OCI-LY3 (cell line): Measurements from ENCODE around the gene TMEFF2.

Experiments used
- H2AFZ ChIP-seq: fragments of 200-600, 300-600 bp; shearing (Covaris generic); 2 replicates; pipeline ENCODE4 v1.6.0; 2014; ENCODE audit warnings: antibody characterized with exemption, low read depth, low read length
- H3K27ac ChIP-seq: fragments of 200-600, 300-600 bp; sonication (generic); 2 replicates; pipeline ENCODE4 v1.5.1; 2014; ENCODE audit warnings: mild to moderate bottlenecking, low read length, moderate library complexity, mixed read lengths
- H3K27me3 ChIP-seq: fragments of 200-600, 300-600 bp; sonication (generic); 2 replicates; pipeline ENCODE4 v1.6.1; 2014; ENCODE audit warnings: low read depth, low read length, mixed read lengths
- H3K36me3 ChIP-seq: fragments of 200-600, 300-600 bp; sonication (generic); replicated peaks from 2 replicates; pipeline ENCODE3; 2014; ENCODE audit warnings: low read depth, low read length, mixed read lengths
- H3K4me1 ChIP-seq: fragments of 300-600, 200-600 bp; sonication (generic); 2 replicates; pipeline ENCODE4 v1.6.1; 2014; ENCODE audit warnings: low read length, mixed read lengths
- H3K4me2 ChIP-seq: fragments of 200-600, 300-600 bp; sonication (generic); 2 replicates; pipeline ENCODE4 v1.6.1; 2014; ENCODE audit warnings: low read length, mixed read lengths
- H3K4me3 ChIP-seq: fragments of 300-600, 200-600 bp; sonication (generic); 2 replicates; pipeline ENCODE4 v1.5.1; 2014; ENCODE audit warnings: antibody characterized with exemption, mild to moderate bottlenecking, low read length, moderate library complexity
- H3K79me2 ChIP-seq: fragments of 300-600, 200-600 bp; shearing (Covaris generic); 2 replicates; pipeline ENCODE4 v1.6.1; 2014; ENCODE audit warnings: mild to moderate bottlenecking, low read length, mixed read lengths
- H3K9ac ChIP-seq: fragments of 300-600, 200-600 bp; shearing (Covaris generic); 2 replicates; pipeline ENCODE4 v1.6.0; 2014; ENCODE audit warnings: mild to moderate bottlenecking, low read length, moderate library complexity
- H3K9me3 ChIP-seq: fragments of 200-600, 300-600 bp; shearing (Covaris generic); 2 replicates; pipeline ENCODE4 v1.6.1; 2014; ENCODE audit warnings: low read length, mixed read lengths; ENCODE audit not compliant: insufficient read depth
- H4K20me1 ChIP-seq: fragments of 200-600, 300-600 bp; sonication (generic); 2 replicates; pipeline ENCODE4 v1.6.1; 2016; ENCODE audit warnings: low read length, mixed read lengths; ENCODE audit not compliant: insufficient read depth
- EZH2phosphoT487 ChIP-seq: fragments of 200-600 bp; shearing (Covaris generic); IDR thresholded peaks from 2 replicates; pipeline ENCODE4 v1.6.1; 2018; ENCODE audit warnings: antibody characterized with exemption, mixed run types, low read depth
- TF ChIP-seq, protein P1 (sequence below): fragments of 200-600, 300-600 bp; sonication (generic); IDR thresholded peaks from 2 replicates; pipeline ENCODE4 v1.5.1; 2014; ENCODE audit warnings: antibody characterized with exemption, low read length, low read depth

Gene TMEFF2

DNA sequence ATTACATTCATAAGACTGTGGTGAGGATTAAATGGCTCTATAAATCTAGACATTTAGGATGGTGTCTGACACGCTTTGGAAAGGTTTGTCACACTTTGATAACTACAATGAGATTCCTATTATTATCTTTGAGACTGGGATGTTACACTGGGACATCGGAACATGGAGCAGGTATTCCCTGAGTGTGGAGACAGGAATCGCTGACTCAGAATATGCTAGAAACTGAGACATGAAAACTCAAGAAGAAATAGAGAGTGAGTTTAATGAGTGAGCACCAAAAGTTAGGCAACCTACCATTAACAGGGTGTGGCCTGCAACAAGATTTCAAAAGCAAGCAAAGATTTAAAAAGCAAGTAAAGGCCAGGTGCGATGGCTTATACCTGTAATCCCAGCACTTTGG lies 145.4 kb downstream of the TMEFF2 start:
- no peaks in the 10 kb centered on the region for H3K9me3 ChIP-seq
- no peak overlapping the region for H3K27ac ChIP-seq
- no peaks in the 10 kb centered on the region for H3K79me2 ChIP-seq
- H2AFZ ChIP-seq = no peak overlapping the region
- H3K9ac ChIP-seq = no peak overlapping the region
- no peaks in the 10 kb centered on the region for H3K36me3 ChIP-seq
- no peak overlapping the region for H3K4me3 ChIP-seq
- no peaks in the 10 kb centered on the region for H3K27me3 ChIP-seq
- no peak for TF ChIP-seq EZH2phosphoT487
- TF ChIP-seq, protein P1, sequence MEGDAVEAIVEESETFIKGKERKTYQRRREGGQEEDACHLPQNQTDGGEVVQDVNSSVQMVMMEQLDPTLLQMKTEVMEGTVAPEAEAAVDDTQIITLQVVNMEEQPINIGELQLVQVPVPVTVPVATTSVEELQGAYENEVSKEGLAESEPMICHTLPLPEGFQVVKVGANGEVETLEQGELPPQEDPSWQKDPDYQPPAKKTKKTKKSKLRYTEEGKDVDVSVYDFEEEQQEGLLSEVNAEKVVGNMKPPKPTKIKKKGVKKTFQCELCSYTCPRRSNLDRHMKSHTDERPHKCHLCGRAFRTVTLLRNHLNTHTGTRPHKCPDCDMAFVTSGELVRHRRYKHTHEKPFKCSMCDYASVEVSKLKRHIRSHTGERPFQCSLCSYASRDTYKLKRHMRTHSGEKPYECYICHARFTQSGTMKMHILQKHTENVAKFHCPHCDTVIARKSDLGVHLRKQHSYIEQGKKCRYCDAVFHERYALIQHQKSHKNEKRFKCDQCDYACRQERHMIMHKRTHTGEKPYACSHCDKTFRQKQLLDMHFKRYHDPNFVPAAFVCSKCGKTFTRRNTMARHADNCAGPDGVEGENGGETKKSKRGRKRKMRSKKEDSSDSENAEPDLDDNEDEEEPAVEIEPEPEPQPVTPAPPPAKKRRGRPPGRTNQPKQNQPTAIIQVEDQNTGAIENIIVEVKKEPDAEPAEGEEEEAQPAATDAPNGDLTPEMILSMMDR = no peak
- no peaks in the 10 kb centered on the region for H4K20me1 ChIP-seq
- no peak overlapping the region for H3K4me2 ChIP-seq
- no peaks in the 10 kb centered on the region for H3K4me1 ChIP-seq

DNA sequence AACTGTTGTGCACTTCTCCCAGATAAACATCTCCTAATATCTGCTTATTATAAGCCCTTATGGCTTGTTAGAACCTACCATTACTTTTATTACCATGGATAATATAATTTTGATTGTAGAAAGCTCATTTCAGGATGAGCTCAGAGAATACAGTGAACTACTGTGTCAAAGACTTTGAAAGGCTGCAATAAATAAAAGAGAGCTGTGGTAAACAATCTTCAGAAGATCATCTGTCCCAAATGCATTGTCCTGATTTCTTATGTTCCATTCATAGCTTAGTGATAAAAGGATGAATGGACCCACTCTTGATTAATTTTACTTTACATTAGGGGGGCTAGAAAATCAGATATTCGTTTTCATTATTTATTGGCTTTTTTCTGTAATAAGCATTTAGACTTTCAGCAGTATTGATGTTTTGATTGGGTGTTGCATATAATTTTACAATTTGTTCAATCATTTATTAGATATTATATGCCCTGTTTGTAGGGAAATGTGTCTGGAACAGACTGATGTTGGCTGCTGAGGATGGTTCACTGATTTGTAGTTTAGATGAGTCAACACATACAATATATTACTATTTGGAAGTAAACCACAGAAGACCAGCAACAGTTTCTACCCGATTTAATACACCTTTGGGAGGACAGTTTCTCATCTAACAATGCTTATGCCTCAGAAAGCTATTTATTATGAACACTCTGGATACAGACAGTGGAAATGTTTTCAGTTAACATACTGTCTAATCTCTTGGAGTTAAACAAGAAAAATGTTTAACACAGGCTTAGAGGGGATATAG lies 147.2 kb downstream of the TMEFF2 start:
- no peaks in the 10 kb centered on the region for H3K9me3 ChIP-seq
- H3K27me3 ChIP-seq = no peaks in the 10 kb centered on the region
- no peak overlapping the region for H2AFZ ChIP-seq
- H3K9ac ChIP-seq = no peak overlapping the region
- H3K4me3 ChIP-seq = no peak overlapping the region
- no peaks in the 10 kb centered on the region for H3K36me3 ChIP-seq
- no peak overlapping the region for H3K27ac ChIP-seq
- H3K4me2 ChIP-seq = no peak overlapping the region
- TF ChIP-seq, protein P1 = no peak
- no peak for TF ChIP-seq EZH2phosphoT487
- no peaks in the 10 kb centered on the region for H3K79me2 ChIP-seq
- no peaks in the 10 kb centered on the region for H3K4me1 ChIP-seq
- no peaks in the 10 kb centered on the region for H4K20me1 ChIP-seq

DNA sequence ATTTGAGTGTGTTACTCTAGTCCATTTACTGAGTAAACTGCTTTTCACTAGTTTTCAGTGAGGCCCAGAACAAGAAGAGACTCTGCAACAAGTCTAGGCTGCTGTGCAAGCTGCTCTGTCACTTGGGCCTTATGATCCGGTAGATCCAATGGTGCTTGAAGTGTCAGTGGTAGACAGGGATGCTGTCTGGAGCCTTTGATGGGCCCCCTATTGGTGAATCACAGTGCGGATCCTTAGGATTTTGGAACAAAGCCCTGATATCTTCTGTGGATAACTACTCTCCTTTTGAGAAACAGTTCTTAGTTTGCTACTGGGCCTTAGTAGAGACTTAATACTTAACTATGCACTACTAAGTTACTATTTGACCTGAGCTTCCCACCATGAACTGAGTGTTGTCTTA lies 150.2 kb downstream of the TMEFF2 start:
- H3K36me3 ChIP-seq = no peaks in the 10 kb centered on the region
- no peak overlapping the region for H3K9ac ChIP-seq
- no peak overlapping the region for H3K4me3 ChIP-seq
- no peaks in the 10 kb centered on the region for H3K79me2 ChIP-seq
- H3K9me3 ChIP-seq = no peaks in the 10 kb centered on the region
- H2AFZ ChIP-seq = no peak overlapping the region
- no peak overlapping the region for H3K27ac ChIP-seq
- H3K4me1 ChIP-seq = no peaks in the 10 kb centered on the region
- H3K27me3 ChIP-seq = no peaks in the 10 kb centered on the region
- no peaks in the 10 kb centered on the region for H4K20me1 ChIP-seq
- TF ChIP-seq EZH2phosphoT487 = no peak
- TF ChIP-seq, protein P1 = no peak
- H3K4me2 ChIP-seq = no peak overlapping the region

DNA sequence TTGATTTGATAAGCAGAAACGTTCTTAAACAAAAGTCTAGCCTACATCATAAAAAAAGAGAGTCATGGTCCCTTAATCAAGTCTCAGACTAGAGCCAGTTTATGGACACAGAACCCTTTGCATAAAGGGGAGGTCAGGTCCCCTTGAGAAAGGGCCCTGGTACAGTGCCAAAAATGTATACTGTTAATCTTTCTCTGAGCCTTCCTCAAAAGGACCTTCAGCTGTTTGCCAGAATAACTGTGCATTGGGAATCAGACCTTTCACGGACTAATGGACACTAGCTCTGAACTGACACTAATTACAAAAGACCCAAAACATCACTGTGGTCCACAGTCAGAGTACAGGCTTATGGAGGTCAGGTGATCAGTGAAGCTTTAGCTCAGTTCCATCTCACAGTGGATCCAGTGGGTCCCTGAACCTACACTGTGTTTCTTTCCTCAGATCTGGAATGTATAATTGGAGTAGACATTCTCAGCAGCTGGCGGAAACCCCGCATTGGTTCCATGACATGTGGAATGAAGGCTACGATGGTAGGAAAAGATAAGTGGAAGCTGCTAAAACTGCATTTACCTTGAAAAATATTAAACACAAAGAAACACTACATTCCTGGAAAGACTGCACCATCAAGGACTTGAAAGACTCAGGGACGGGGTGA lies 151.4 kb downstream of the TMEFF2 start:
- TF ChIP-seq EZH2phosphoT487 = no peak
- TF ChIP-seq, protein P1 = no peak
- H4K20me1 ChIP-seq = no peaks in the 10 kb centered on the region
- no peaks in the 10 kb centered on the region for H3K36me3 ChIP-seq
- H3K9ac ChIP-seq = no peak overlapping the region
- H3K4me3 ChIP-seq = no peak overlapping the region
- no peak overlapping the region for H2AFZ ChIP-seq
- H3K4me1 ChIP-seq = no peaks in the 10 kb centered on the region
- H3K27ac ChIP-seq = no peak overlapping the region
- no peaks in the 10 kb centered on the region for H3K27me3 ChIP-seq
- H3K9me3 ChIP-seq = no peaks in the 10 kb centered on the region
- no peak overlapping the region for H3K4me2 ChIP-seq
- no peaks in the 10 kb centered on the region for H3K79me2 ChIP-seq
